BJ (cell line): ENCODE results near the gene KLF5. TPM values are rescaled to one million over a fixed set of nuclear protein-coding genes. Genes with fewer than 3 reads are reported as not detected.

ENCODE experiments used
- CTCF ChIA-PET: fragments of 350-600 bp; formaldehyde crosslinking; extraction: SDS; loops from one replicate; lab custom pipeline; 2021; ENCODE audit warnings: antibody characterized with exemption, inconsistent platforms; lab: Yijun Ruan, JAX
- POLR2A ChIA-PET: fragments of 300-600 bp; sonication (Branson Sonifier 250); formaldehyde crosslinking; extraction: SDS; loops from one replicate; lab custom pipeline; 2021; ENCODE audit warnings: antibody characterized with exemption; lab: Charles Lee
- DNase-seq: peaks from one replicate; pipeline ENCODE4 v3.0.0-alpha.2; 2011; ENCODE audit warnings: low read depth
- H3K27me3 ChIP-seq: 2 replicates; pipeline ENCODE4 v1.6.0; 2011; ENCODE audit warnings: low read length; ENCODE audit not compliant: control insufficient read depth, insufficient read depth
- H3K36me3 ChIP-seq: 2 replicates; pipeline ENCODE4 v1.5.1; 2011; ENCODE audit warnings: low read length; ENCODE audit not compliant: control insufficient read depth, insufficient read depth
- H3K4me3 ChIP-seq: 2 replicates; pipeline ENCODE4 v1.5.1; 2011; ENCODE audit warnings: low read depth, mild to moderate bottlenecking, control low read depth, low read length
- polyA minus RNA-seq: library from RNA; depleted of rRNA, polyadenylated mRNA; stranded (reverse); fragments of >200 nt; gene quantifications from 2 replicates; pipeline ENCODE4 v1.2.3, GENCODE V29; 2011; rRNA and poly(A)+ RNA removed
- polyA plus RNA-seq: library from polyadenylated mRNA; depleted of rRNA; stranded (reverse); fragments of >200 nt; gene quantifications from 2 replicates; pipeline ENCODE4 v1.2.3, GENCODE V29; 2011; rRNA removed
- TF ChIP-seq, protein P1 (sequence below): IDR thresholded peaks from 2 replicates; pipeline ENCODE4 v1.5.1; 2011; ENCODE audit warnings: low read depth, mild to moderate bottlenecking, control low read depth, inconsistent platforms, low read length, moderate library complexity; ENCODE audit not compliant: insufficient read depth

The KLF5 gene
- polyA plus RNA-seq (26.7 and 27.5 TPM in 2 replicates), polyA minus RNA-seq (13.9 and 34.7 TPM in 2 replicates)

DNA sequence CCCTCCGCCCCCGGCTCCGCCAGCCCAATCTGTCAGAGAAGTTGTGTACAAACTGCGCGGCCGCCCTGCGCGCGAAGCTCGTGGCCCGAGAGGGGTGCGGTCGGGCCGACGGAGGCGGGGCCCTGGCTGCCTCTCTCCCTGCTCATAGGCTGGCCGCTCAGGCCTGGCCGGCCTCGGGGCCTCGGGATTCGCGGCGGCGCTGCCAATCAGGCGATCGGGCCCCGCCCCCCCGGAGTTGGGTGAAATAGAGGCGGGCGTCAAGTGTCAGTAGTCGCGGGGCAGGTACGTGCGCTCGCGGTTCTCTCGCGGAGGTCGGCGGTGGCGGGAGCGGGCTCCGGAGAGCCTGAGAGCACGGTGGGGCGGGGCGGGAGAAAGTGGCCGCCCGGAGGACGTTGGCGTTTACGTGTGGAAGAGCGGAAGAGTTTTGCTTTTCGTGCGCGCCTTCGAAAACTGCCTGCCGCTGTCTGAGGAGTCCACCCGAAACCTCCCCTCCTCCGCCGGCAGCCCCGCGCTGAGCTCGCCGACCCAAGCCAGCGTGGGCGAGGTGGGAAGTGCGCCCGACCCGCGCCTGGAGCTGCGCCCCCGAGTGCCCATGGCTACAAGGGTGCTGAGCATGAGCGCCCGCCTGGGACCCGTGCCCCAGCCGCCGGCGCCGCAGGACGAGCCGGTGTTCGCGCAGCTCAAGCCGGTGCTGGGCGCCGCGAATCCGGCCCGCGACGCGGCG lies at the start of gene KLF5:
Gene KLF5, plus strand, starts transcription at position 270 of the 724 bp plus-strand sequence. Its CDS starts 323 bp downstream, at position 593.
- no peaks in the 10 kb centered on the region for H3K27me3 ChIP-seq

DNA sequence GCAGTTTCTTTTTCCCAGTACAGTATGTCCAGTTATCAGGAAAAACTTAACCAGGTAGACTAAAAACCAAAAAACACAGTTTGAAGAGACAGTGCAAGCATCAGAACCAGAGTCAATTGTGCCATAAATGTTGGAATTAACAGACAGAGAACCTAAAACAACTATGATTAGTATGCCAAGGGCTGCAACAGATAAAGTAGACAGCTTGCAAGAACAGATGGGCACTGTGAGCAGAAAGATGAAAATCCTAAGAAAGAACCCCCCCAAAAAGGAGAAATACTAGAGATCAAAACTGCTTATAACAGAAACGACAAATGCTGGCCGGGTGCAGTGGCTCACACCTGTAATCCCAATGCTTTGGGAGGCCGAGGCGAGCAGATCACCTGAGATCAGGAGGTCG lies 47.1 kb upstream of the KLF5 start:
- Histone ChIP-seq H3K4me3 (no peak overlapping the region), H3K27me3 (no peaks in the 10 kb centered on the region), H3K36me3 (no peaks in the 10 kb centered on the region)
- ChIA-PET POLR2A (no interaction called here), CTCF (interaction anchor here (0.9 kb wide), 1 partner anchor 65 kb away, joined by 3 read pairs; no protein-coding TSS in a partner anchor)
- DNase-seq, result no peak
- TF ChIP-seq, protein P1, sequence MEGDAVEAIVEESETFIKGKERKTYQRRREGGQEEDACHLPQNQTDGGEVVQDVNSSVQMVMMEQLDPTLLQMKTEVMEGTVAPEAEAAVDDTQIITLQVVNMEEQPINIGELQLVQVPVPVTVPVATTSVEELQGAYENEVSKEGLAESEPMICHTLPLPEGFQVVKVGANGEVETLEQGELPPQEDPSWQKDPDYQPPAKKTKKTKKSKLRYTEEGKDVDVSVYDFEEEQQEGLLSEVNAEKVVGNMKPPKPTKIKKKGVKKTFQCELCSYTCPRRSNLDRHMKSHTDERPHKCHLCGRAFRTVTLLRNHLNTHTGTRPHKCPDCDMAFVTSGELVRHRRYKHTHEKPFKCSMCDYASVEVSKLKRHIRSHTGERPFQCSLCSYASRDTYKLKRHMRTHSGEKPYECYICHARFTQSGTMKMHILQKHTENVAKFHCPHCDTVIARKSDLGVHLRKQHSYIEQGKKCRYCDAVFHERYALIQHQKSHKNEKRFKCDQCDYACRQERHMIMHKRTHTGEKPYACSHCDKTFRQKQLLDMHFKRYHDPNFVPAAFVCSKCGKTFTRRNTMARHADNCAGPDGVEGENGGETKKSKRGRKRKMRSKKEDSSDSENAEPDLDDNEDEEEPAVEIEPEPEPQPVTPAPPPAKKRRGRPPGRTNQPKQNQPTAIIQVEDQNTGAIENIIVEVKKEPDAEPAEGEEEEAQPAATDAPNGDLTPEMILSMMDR, result no peak

More for the DNA sequence above, at the start of gene KLF5:
- ChIA-PET CTCF (interaction anchor here (0.7 to 1.3 kb wide), 6 partner anchors 13 to 722 kb away, joined by 3 to 5 read pairs (median 3); no protein-coding TSS in a partner anchor), POLR2A (interaction anchor here (0.5 to 0.6 kb wide), 2 partner anchors 9 to 18 kb away, joined by 3 to 4 read pairs; no protein-coding TSS in a partner anchor)
- Histone ChIP-seq H3K36me3 (peaks cover 7% of the 10 kb centered on the region), H3K4me3 (peak within 1 kb of the TSS; percentile 93)
- peak; percentile 74 for DNase-seq
- TF ChIP-seq, protein P1, result no peak

DNA sequence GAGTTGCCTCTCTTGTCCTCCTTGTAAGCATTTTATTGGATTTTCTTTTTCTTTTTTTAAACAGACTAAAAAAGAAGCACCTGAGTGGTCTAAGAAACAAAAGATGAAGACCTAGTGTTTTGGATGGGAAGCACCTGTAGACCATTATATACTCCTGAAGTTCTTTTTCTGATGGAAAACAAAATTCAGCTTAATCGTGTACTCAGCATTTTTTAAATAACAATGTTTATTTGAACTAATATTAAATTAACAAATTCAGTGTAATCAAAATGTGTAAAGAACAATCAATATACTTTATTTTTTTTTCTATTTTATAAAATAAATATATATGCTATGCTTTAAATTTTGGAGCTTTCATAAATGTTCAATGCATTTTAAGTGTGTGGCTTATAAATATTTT lies 43.0 kb upstream of the KLF5 start:
- CTCF ChIA-PET, result interaction anchor here (0.6 kb wide), 1 partner anchor 467 kb away, joined by 3 read pairs; no protein-coding TSS in a partner anchor
- Histone ChIP-seq H3K27me3 (no peaks in the 10 kb centered on the region), H3K36me3 (no peaks in the 10 kb centered on the region), H3K4me3 (no peak overlapping the region)
- TF ChIP-seq, protein P1, result no peak
- POLR2A ChIA-PET, result no interaction called here
- DNase-seq, result no peak

DNA sequence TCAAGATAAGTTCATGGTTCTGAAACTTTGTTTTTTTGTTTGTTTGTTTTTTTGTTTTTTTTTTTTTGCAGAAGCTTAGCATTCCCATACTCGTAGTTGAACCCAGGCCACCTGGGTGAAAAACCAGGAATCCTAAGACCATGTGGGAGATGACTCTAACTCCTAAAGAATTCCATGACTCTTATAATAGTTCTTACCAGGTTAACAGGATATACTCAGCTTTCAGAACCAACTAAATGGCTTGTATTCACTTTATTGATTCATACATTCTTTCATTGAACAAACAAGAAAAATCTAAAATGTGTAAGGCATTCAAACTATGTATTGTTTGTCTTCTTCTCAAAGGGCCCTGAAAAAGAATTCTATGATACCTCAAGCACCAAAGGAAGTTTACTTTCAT lies 40.5 kb upstream of the KLF5 start:
- TF ChIP-seq, protein P1, result no peak
- no peak overlapping the region for H3K4me3 ChIP-seq
- ChIA-PET POLR2A (no interaction called here), CTCF (interaction anchor here (1.3 kb wide), 1 partner anchor 14 kb away, joined by 3 read pairs; no protein-coding TSS in a partner anchor)
- H3K36me3 ChIP-seq, result no peaks in the 10 kb centered on the region
- no peak for DNase-seq
- H3K27me3 ChIP-seq, result no peaks in the 10 kb centered on the region

DNA sequence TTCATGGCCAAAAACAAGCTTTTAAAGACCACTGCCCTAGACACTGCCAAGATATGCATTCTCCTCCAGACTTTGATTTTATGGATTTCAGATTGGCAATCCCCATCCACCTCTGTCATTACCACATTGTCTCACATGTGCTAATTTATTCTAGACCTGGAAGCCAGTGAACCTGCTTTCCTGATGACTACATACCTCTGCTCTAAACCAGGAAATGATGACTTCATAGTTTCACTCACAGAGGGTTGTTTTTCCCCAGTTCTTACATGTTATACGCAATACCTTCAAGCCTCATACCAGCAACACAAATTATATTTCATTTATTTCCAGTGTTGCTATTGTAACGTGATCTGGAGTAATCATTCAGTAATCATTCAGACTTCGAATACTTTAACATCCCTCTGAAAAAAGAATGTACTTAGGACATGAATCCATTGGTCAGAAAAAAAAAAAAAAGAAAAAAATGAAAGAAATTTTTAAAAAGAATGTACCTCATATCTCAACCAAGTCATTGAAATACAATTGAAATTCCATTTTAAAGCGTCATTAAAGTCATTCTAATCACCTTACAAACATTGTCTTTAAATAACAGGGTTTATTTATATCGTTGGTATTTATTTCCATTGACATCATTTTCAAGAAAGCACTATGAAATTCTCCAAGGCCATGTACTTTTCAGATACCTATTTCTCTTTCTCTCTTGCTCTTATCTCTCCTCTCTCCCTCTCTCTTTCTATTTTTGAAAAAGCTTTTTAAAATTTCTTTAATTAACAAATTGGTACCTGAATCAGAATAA lies 33.4 kb upstream of the KLF5 start:
- no peak overlapping the region for H3K4me3 ChIP-seq
- POLR2A ChIA-PET, result no interaction called here
- no peaks in the 10 kb centered on the region for H3K27me3 ChIP-seq
- CTCF ChIA-PET, result no interaction called here
- TF ChIP-seq, protein P1, result no peak
- no peak for DNase-seq
- H3K36me3 ChIP-seq, result no peaks in the 10 kb centered on the region
